OCI-LY1 (cell line): Measurements from ENCODE around the gene DCTN4.

Source experiments
- H2AFZ ChIP-seq: fragments of 200-600 bp; sonication (generic), shearing (Covaris generic); 2 replicates; pipeline ENCODE4 v1.6.0; 2014; ENCODE audit warnings: antibody characterized with exemption, mild to moderate bottlenecking, low read length
- H3F3A ChIP-seq: fragments of 200-600 bp; sonication (generic), shearing (Covaris generic); 2 replicates; pipeline ENCODE4 v1.6.0; 2014; ENCODE audit warnings: mild to moderate bottlenecking, antibody characterized with exemption, low read length, moderate library complexity; ENCODE audit not compliant: insufficient read depth
- H3K27ac ChIP-seq: fragments of 200-600 bp; sonication (generic); 2 replicates; pipeline ENCODE4 v1.5.1; 2014; ENCODE audit warnings: low read length, mixed run types, mild to moderate bottlenecking, low read depth; ENCODE audit not compliant: poor library complexity, severe bottlenecking
- H3K27me3 ChIP-seq: fragments of 200-600 bp; sonication (generic); 2 replicates; pipeline ENCODE4 v1.6.0; 2014; ENCODE audit warnings: antibody characterized with exemption, mild to moderate bottlenecking, low read length, moderate library complexity; ENCODE audit not compliant: insufficient read depth
- H3K36me3 ChIP-seq: fragments of 200-600 bp; sonication (generic); 2 replicates; pipeline ENCODE4 v1.6.1; 2014; ENCODE audit warnings: mild to moderate bottlenecking, antibody characterized with exemption, low read length, moderate library complexity, mixed read lengths; ENCODE audit not compliant: insufficient read depth
- H3K4me1 ChIP-seq: fragments of 200-600 bp; sonication (generic); 2 replicates; pipeline ENCODE4 v1.5.1; 2014; ENCODE audit warnings: mild to moderate bottlenecking, low read length, moderate library complexity; ENCODE audit not compliant: insufficient read depth, severe bottlenecking
- H3K4me2 ChIP-seq: fragments of 200-600 bp; sonication (generic), shearing (Covaris generic); 2 replicates; pipeline ENCODE4 v1.6.1; 2014; ENCODE audit warnings: low read length
- H3K4me3 ChIP-seq: fragments of 200-600 bp; sonication (generic); 2 replicates; pipeline ENCODE4 v1.5.1; 2014; ENCODE audit warnings: low read length, low read depth, mild to moderate bottlenecking, mixed read lengths; ENCODE audit not compliant: poor library complexity, severe bottlenecking
- H3K79me2 ChIP-seq: fragments of 200-600 bp; shearing (Covaris generic); 2 replicates; pipeline ENCODE4 v1.6.1; 2016; ENCODE audit warnings: mixed run types, low read length, mixed read lengths; ENCODE audit not compliant: insufficient read depth
- H3K9ac ChIP-seq: fragments of 200-600 bp; sonication (generic), shearing (Covaris generic); 2 replicates; pipeline ENCODE4 v1.6.1; 2014; ENCODE audit warnings: mild to moderate bottlenecking, low read length, mixed read lengths
- H3K9me2 ChIP-seq: fragments of 200-600 bp; sonication (generic), shearing (Covaris generic); 2 replicates; pipeline ENCODE4 v1.6.1; 2014; ENCODE audit warnings: low read depth, mild to moderate bottlenecking, low read length, mixed read lengths
- H3K9me3 ChIP-seq: fragments of 200-600 bp; shearing (Covaris generic); 2 replicates; pipeline ENCODE4 v1.6.1; 2014; ENCODE audit warnings: low read length, mixed read lengths
- H4K20me1 ChIP-seq: fragments of 200-600 bp; sonication (generic), shearing (Covaris generic); 2 replicates; pipeline ENCODE4 v1.6.0; 2016; ENCODE audit warnings: mild to moderate bottlenecking, low read length; ENCODE audit not compliant: insufficient read depth
- EZH2 ChIP-seq: fragments of 200-600 bp; sonication (generic), shearing (Covaris generic); IDR thresholded peaks from 2 replicates; pipeline ENCODE4 v1.8.0; 2017; ENCODE audit warnings: borderline replicate concordance, mixed run types, mild to moderate bottlenecking, antibody characterized with exemption, low read length, moderate library complexity, mixed read lengths
- TF ChIP-seq, protein P1 (sequence below): fragments of 200-600 bp; sonication (generic), shearing (Covaris generic); IDR thresholded peaks from 2 replicates; pipeline ENCODE4 v1.5.1; 2017; ENCODE audit warnings: mild to moderate bottlenecking, antibody characterized with exemption, low read length, moderate library complexity, mixed read lengths

The DCTN4 gene

DNA sequence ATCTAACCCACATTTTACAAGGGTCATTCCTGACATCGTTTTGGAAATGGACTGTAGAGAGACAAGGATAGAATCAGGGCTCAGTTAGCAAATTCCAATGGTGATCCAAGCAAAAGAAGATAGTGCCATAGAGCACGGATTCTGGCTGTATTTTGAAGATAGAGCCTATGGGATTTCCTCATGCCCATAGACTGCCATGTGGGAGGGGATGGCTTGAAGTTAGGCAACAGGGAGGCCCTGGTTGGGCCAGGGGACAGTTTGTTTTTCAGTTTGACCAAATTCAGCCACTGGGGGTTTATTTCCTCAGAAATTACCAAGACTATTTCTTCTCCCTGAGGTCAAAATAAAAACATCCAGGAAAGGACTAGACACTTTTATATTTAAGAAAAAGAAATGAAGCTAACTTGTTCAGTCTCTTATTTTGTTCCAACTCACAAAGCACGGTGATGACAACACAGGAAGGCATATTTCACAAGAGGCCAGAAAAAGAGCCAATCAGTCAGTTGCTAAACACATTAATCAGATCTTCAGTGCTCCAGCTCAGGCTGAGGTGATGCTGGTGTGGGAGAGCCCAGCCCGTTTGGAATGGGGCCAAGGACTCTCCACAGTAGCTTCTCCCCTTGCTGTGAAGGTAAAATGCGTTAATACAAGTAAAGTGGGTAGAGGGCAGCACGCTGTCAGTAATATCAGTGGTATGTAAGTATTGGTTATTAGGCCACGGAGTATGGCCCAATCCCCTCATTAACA, 4.4 kb upstream of the DCTN4 start:
- Histone ChIP-seq H2AFZ (no peak overlapping the region), H3K9ac (no peak overlapping the region), H3K9me3 (no peaks in the 10 kb centered on the region), H4K20me1 (no peaks in the 10 kb centered on the region), H3K4me3 (no peak overlapping the region), H3F3A (no peaks in the 10 kb centered on the region), H3K27me3 (no peaks in the 10 kb centered on the region), H3K4me1 (peaks cover 6% of the 10 kb centered on the region), H3K79me2 (no peaks in the 10 kb centered on the region), H3K27ac (no peak overlapping the region), H3K36me3 (no peaks in the 10 kb centered on the region), H3K9me2 (no peaks in the 10 kb centered on the region), H3K4me2 (no peak overlapping the region)
- TF ChIP-seq, protein P1, sequence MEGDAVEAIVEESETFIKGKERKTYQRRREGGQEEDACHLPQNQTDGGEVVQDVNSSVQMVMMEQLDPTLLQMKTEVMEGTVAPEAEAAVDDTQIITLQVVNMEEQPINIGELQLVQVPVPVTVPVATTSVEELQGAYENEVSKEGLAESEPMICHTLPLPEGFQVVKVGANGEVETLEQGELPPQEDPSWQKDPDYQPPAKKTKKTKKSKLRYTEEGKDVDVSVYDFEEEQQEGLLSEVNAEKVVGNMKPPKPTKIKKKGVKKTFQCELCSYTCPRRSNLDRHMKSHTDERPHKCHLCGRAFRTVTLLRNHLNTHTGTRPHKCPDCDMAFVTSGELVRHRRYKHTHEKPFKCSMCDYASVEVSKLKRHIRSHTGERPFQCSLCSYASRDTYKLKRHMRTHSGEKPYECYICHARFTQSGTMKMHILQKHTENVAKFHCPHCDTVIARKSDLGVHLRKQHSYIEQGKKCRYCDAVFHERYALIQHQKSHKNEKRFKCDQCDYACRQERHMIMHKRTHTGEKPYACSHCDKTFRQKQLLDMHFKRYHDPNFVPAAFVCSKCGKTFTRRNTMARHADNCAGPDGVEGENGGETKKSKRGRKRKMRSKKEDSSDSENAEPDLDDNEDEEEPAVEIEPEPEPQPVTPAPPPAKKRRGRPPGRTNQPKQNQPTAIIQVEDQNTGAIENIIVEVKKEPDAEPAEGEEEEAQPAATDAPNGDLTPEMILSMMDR, result no peak
- no peak for TF ChIP-seq EZH2

GRCh38 chr5:150762211-150762610, 3.4 kb upstream of the DCTN4 start:
- H3K9ac ChIP-seq, result no peak overlapping the region
- peaks cover 14% of the 10 kb centered on the region for H3K4me1 ChIP-seq
- H2AFZ ChIP-seq, result no peak overlapping the region
- H3K27me3 ChIP-seq, result no peaks in the 10 kb centered on the region
- H4K20me1 ChIP-seq, result no peaks in the 10 kb centered on the region
- no peak overlapping the region for H3K4me3 ChIP-seq
- no peak overlapping the region for H3K4me2 ChIP-seq
- peaks cover 9% of the 10 kb centered on the region for H3K79me2 ChIP-seq
- TF ChIP-seq, protein P1, result no peak
- TF ChIP-seq EZH2, result no peak
- H3K27ac ChIP-seq, result no peak overlapping the region
- no peaks in the 10 kb centered on the region for H3F3A ChIP-seq
- no peaks in the 10 kb centered on the region for H3K9me2 ChIP-seq
- no peaks in the 10 kb centered on the region; the same call in 1 of the 2 replicates for H3K36me3 ChIP-seq
- H3K9me3 ChIP-seq, result no peaks in the 10 kb centered on the region

- H3K4me3 ChIP-seq, result peak overlapping the region; percentile 79
- H3K9me3 ChIP-seq, result no peaks in the 10 kb centered on the region
- peak overlapping the region; percentile 75 for H3K4me2 ChIP-seq
- H3K36me3 ChIP-seq, result peaks cover 23% of the 10 kb centered on the region
- peak overlapping the region; percentile 85 for H3K9ac ChIP-seq
- no peaks in the 10 kb centered on the region for H3F3A ChIP-seq
- peaks cover 18% of the 10 kb centered on the region for H3K4me1 ChIP-seq
- peak overlapping the region; percentile 53 for H2AFZ ChIP-seq
- peak overlapping the region; percentile 84 for H3K27ac ChIP-seq
- no peaks in the 10 kb centered on the region for H3K9me2 ChIP-seq
- peaks cover 20% of the 10 kb centered on the region for H3K79me2 ChIP-seq
- no peak for TF ChIP-seq EZH2
- TF ChIP-seq, protein P1, result no peak
- no peaks in the 10 kb centered on the region for H3K27me3 ChIP-seq
- no peaks in the 10 kb centered on the region for H4K20me1 ChIP-seq
These were observed 442 bp upstream of the DCTN4 start for GRCh38 chr5:150759334-150759583.
